Stimulated activated naive B cell treated with anti-CD40 and anti-IgM and Interleukin-4, amounts not matched to agents 10 μg/mL and 1 μg/mL and 100 μg/mL, for 72 hours (primary cell): Measurements from ENCODE around the gene PSMB10.
A peak's percentile ranks its signal among the peaks of the same experiment; 100 is the strongest.

Experiments
- ATAC-seq, 2 donors: fragments of 150-1000 bp; cut with Tn5 transposase; replicated peaks; 2 replicates each; pipeline ENCODE4 v1.10.0; 2021; ENCODE audit warnings: moderate library complexity in 1 of 2
- DNase-seq: peaks from one replicate; pipeline ENCODE4 v3.0.0; 2021
- H3K27ac Mint-ChIP-seq: one replicate; pipeline ENCODE4 v1.8.0; 2022; ENCODE audit warnings: mild to moderate bottlenecking, mixed read lengths
- H3K27me3 Mint-ChIP-seq, 2 donors: one replicate each; pipeline ENCODE4 v1.8.0; 2022; ENCODE audit warnings: mixed read lengths in 2 of 2
- H3K36me3 Mint-ChIP-seq, 2 donors: one replicate each; pipeline ENCODE4 v1.8.0; 2022; ENCODE audit warnings: mixed read lengths in 2 of 2, mild to moderate bottlenecking in 1 of 2
- H3K4me1 Mint-ChIP-seq, 2 donors: one replicate each; pipeline ENCODE4 v1.8.0; 2022; ENCODE audit warnings: mixed read lengths in 2 of 2, mild to moderate bottlenecking in 1 of 2
- H3K4me3 Mint-ChIP-seq, 2 donors: one replicate each; pipeline ENCODE4 v1.8.0; 2022; ENCODE audit warnings: mild to moderate bottlenecking in 2 of 2, mixed read lengths in 2 of 2, moderate library complexity in 1 of 2
- H3K9me3 Mint-ChIP-seq, 2 donors: one replicate each; pipeline ENCODE4 v1.8.0; 2022; ENCODE audit warnings: mixed read lengths in 2 of 2, mild to moderate bottlenecking in 1 of 2

PSMB10 gene

GRCh38 chr16:67930191-67930590 is 6.5 kb downstream of the PSMB10 start:
- ATAC-seq: no peak
- no peak overlapping the region for H3K4me3 Mint-ChIP-seq
- no peak for DNase-seq
- H3K36me3 Mint-ChIP-seq: peaks cover 18 to 57% of the 10 kb centered on the region in 2 donors
- H3K9me3 Mint-ChIP-seq: no peaks in the 10 kb centered on the region
- H3K4me1 Mint-ChIP-seq: peaks cover 37 to 59% of the 10 kb centered on the region in 2 donors
- H3K27ac Mint-ChIP-seq: peak overlapping the region; percentile 69
- no peaks in the 10 kb centered on the region for H3K27me3 Mint-ChIP-seq

GRCh38 chr16:67928561-67929364 is 7.9 kb downstream of the PSMB10 start:
- Mint-ChIP-seq H3K27me3 (no peaks in the 10 kb centered on the region), H3K9me3 (no peaks in the 10 kb centered on the region), H3K27ac (peak overlapping the region; percentile 51), H3K4me3 (no peak overlapping the region), H3K4me1 (peaks cover 29 to 58% of the 10 kb centered on the region in 2 donors), H3K36me3 (peaks cover 10 to 45% of the 10 kb centered on the region in 2 donors)
- ATAC-seq (peak; percentile 83 to 86), DNase-seq (peak; percentile 64)

GRCh38 chr16:67928147-67928546 is 8.5 kb downstream of the PSMB10 start:
- DNase-seq (no peak), ATAC-seq (no peak)
- H3K9me3 Mint-ChIP-seq: no peaks in the 10 kb centered on the region
- H3K27me3 Mint-ChIP-seq: no peaks in the 10 kb centered on the region
- H3K27ac Mint-ChIP-seq: peak overlapping the region; percentile 51
- peaks cover 7 to 42% of the 10 kb centered on the region in 2 donors for H3K36me3 Mint-ChIP-seq
- H3K4me3 Mint-ChIP-seq: no peak overlapping the region
- H3K4me1 Mint-ChIP-seq: peaks cover 27 to 57% of the 10 kb centered on the region in 2 donors

GRCh38 chr16:67927131-67927941 is 9.3 kb downstream of the PSMB10 start:
- Mint-ChIP-seq H3K9me3 (no peaks in the 10 kb centered on the region), H3K36me3 (peaks cover 7 to 41% of the 10 kb centered on the region in 2 donors)

GRCh38 chr16:67926181-67926750 is 10.4 kb downstream of the PSMB10 start:
- H3K4me3 Mint-ChIP-seq: no peak overlapping the region
- peaks cover 10 to 39% of the 10 kb centered on the region in 2 donors for H3K36me3 Mint-ChIP-seq
- no peaks in the 10 kb centered on the region for H3K27me3 Mint-ChIP-seq
- H3K9me3 Mint-ChIP-seq: no peaks in the 10 kb centered on the region
- peaks cover 32 to 56% of the 10 kb centered on the region in 2 donors for H3K4me1 Mint-ChIP-seq
- ATAC-seq: peak; percentile 24 to 35
- no peak for DNase-seq
- H3K27ac Mint-ChIP-seq: peak overlapping the region; percentile 65

More at GRCh38 chr16:67927131-67927941, 9.3 kb downstream of the PSMB10 start:
- H3K4me3 Mint-ChIP-seq: no peak overlapping the region
- ATAC-seq (no peak), DNase-seq (no peak)
- H3K27me3 Mint-ChIP-seq: no peaks in the 10 kb centered on the region
- peaks cover 28 to 58% of the 10 kb centered on the region in 2 donors for H3K4me1 Mint-ChIP-seq
- H3K27ac Mint-ChIP-seq: no peak overlapping the region

- ATAC-seq (no peak), DNase-seq (no peak)
- Mint-ChIP-seq H3K36me3 (peaks cover 6 to 33% of the 10 kb centered on the region in 2 donors), H3K4me1 (peaks cover 30 to 54% of the 10 kb centered on the region in 2 donors), H3K27me3 (no peaks in the 10 kb centered on the region), H3K4me3 (no peak overlapping the region), H3K27ac (no peak overlapping the region), H3K9me3 (no peaks in the 10 kb centered on the region)
These were observed 12.3 kb downstream of the PSMB10 start for GRCh38 chr16:67924140-67924906.

- Mint-ChIP-seq H3K27ac (no peak overlapping the region), H3K4me1 (peaks cover 28 to 54% of the 10 kb centered on the region in 2 donors), H3K27me3 (no peaks in the 10 kb centered on the region), H3K36me3 (peaks cover 5 to 31% of the 10 kb centered on the region in 2 donors), H3K9me3 (no peaks in the 10 kb centered on the region), H3K4me3 (no peak overlapping the region)
- no peak for ATAC-seq
- DNase-seq: no peak
These were observed 13.1 kb downstream of the PSMB10 start for GRCh38 chr16:67923414-67924116.

- no peaks in the 10 kb centered on the region for H3K9me3 Mint-ChIP-seq
- peaks cover 27 to 54% of the 10 kb centered on the region in 2 donors for H3K4me1 Mint-ChIP-seq
- no peak overlapping the region for H3K4me3 Mint-ChIP-seq
- DNase-seq (no peak), ATAC-seq (no peak)
- no peaks in the 10 kb centered on the region for H3K27me3 Mint-ChIP-seq
- H3K36me3 Mint-ChIP-seq: peaks cover 9 to 29% of the 10 kb centered on the region in 2 donors
- H3K27ac Mint-ChIP-seq: no peak overlapping the region
These were observed 13.9 kb downstream of the PSMB10 start for GRCh38 chr16:67922740-67923139.

- no peak for DNase-seq
- ATAC-seq: no peak
- H3K27me3 Mint-ChIP-seq: no peaks in the 10 kb centered on the region
- H3K27ac Mint-ChIP-seq: peak overlapping the region; percentile 77
- H3K36me3 Mint-ChIP-seq: peaks cover 14 to 30% of the 10 kb centered on the region in 2 donors
- H3K4me3 Mint-ChIP-seq: no peak overlapping the region
- H3K4me1 Mint-ChIP-seq: peaks cover 31 to 59% of the 10 kb centered on the region in 2 donors
- no peaks in the 10 kb centered on the region for H3K9me3 Mint-ChIP-seq
These were observed 14.4 kb downstream of the PSMB10 start for GRCh38 chr16:67922221-67922620.

- peaks cover 20 to 35% of the 10 kb centered on the region in 2 donors for H3K36me3 Mint-ChIP-seq
- H3K9me3 Mint-ChIP-seq: no peaks in the 10 kb centered on the region
- no peak for ATAC-seq
- peaks cover 25 to 38% of the 10 kb centered on the region in 2 donors for H3K4me1 Mint-ChIP-seq
- no peak for DNase-seq
- H3K4me3 Mint-ChIP-seq: no peak overlapping the region
- no peaks in the 10 kb centered on the region for H3K27me3 Mint-ChIP-seq
- H3K27ac Mint-ChIP-seq: no peak overlapping the region
These were observed 16.9 kb downstream of the PSMB10 start for GRCh38 chr16:67919622-67920221.

- H3K36me3 Mint-ChIP-seq: peaks cover 23 to 42% of the 10 kb centered on the region in 2 donors
- DNase-seq: no peak
- no peaks in the 10 kb centered on the region for H3K27me3 Mint-ChIP-seq
- peaks cover 24 to 26% of the 10 kb centered on the region in 2 donors for H3K4me1 Mint-ChIP-seq
- no peak overlapping the region for H3K4me3 Mint-ChIP-seq
- peak overlapping the region; percentile 77 for H3K27ac Mint-ChIP-seq
- ATAC-seq: peak; percentile 41 to 71
- no peaks in the 10 kb centered on the region for H3K9me3 Mint-ChIP-seq
These were observed 18.8 kb downstream of the PSMB10 start for GRCh38 chr16:67917852-67918236.

- ATAC-seq (no peak), DNase-seq (no peak)
- Mint-ChIP-seq H3K4me1 (peaks cover 23 to 25% of the 10 kb centered on the region in 2 donors), H3K36me3 (peaks cover 23 to 40% of the 10 kb centered on the region in 2 donors), H3K27me3 (no peaks in the 10 kb centered on the region), H3K9me3 (no peaks in the 10 kb centered on the region), H3K27ac (peak overlapping the region; percentile 77), H3K4me3 (no peak overlapping the region)
These were observed 19.4 kb downstream of the PSMB10 start for GRCh38 chr16:67917140-67917851.
